ENCODE data around the gene ZNF469.

The ZNF469 gene

GRCh38 chr16:88374736-88375135, 8.0 kb upstream of the ZNF469 start:
- TF ChIP-seq POLR2A (IDR thresholded peaks at IDR 0.05; ENCODE audit: low read depth, low read length): no peak
- FAIRE-seq (no peak), DNase-seq (ENCODE audit: insufficient read length, low spot score) (no peak)

DNA sequence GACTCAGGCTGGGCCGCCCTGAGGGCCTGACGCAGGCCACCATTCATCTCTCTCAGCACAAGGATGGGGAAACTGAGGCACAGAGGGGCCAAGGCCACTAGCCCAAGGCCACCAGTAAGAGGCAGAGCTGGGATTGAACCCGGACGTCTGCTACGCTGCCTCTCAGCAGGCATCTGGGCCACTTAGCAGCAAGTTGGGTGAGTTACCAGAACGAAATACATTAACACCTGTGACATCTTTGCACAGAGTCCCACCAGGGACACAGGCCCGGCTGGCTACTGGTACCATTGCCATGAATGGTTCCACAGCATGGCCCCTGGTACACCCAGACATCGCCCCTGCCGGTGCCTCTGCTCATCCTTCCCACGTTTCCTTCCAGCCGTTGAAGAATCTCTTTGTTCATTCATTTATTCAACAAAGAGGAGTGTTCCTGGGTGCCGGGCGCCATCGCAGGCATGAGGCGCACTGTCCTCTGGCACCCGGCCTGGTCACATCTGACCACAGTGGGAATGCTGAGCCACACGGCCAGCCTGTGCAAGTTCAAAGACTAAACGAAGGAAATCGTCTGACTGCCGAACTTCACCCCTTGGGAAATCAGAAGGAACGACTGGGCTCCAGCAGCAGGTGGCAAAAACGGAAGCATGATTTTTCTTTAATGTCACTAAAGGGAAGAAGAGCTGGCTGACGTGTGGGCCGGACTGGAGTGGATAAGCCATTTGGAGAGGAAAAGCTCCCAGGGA, 7.4 kb upstream of the ZNF469 start:
- DNase-seq (ENCODE audit: insufficient read length, low spot score): no peak
- FAIRE-seq: no peak
- no peak for TF ChIP-seq POLR2A (IDR thresholded peaks at IDR 0.05; ENCODE audit: low read depth, low read length)

DNA sequence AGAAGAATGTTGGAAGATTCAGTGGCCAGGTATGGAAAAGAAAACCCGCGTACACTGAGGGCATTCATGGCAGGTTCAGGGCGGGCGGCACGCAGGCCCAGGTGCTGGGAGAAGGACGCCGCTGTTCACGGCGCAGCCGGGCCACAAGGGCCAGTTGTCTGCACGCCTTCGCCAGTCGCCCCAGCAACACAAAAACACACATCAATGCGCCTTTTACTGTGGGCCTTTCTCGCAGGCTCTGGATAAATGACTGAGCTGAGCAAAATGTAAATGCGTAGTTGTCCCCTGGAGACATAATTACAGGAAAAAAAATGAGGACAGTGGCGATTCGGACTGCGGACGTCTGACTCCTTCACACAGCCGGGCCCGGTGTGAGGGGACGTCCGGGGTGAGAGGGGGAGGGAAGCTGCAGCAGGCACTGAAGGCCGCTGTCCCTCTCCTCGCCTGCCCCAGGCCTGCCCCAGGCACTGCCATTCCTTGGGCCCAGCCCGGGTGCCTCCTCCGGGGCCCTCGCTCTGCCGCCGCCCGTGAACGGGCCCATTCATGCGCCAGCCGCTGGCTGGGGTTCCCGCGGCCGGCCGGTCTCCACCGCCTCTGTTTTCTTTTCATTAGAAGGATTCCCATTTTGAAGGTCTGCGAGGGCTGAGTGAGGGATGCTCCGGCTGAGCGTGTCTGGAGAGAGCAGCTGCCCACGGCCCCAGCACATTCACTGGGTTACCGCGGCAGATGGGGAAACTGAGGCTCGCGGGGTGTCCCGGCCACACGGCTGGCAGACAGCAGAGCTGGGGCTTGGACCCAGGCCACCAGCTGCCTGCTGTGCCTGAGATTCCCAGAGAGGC, 6.5 kb upstream of the ZNF469 start:
- DNase-seq (ENCODE audit: insufficient read length, low spot score): no peak
- FAIRE-seq: no peak
- no peak for TF ChIP-seq POLR2A (IDR thresholded peaks at IDR 0.05; ENCODE audit: low read depth, low read length)

DNA sequence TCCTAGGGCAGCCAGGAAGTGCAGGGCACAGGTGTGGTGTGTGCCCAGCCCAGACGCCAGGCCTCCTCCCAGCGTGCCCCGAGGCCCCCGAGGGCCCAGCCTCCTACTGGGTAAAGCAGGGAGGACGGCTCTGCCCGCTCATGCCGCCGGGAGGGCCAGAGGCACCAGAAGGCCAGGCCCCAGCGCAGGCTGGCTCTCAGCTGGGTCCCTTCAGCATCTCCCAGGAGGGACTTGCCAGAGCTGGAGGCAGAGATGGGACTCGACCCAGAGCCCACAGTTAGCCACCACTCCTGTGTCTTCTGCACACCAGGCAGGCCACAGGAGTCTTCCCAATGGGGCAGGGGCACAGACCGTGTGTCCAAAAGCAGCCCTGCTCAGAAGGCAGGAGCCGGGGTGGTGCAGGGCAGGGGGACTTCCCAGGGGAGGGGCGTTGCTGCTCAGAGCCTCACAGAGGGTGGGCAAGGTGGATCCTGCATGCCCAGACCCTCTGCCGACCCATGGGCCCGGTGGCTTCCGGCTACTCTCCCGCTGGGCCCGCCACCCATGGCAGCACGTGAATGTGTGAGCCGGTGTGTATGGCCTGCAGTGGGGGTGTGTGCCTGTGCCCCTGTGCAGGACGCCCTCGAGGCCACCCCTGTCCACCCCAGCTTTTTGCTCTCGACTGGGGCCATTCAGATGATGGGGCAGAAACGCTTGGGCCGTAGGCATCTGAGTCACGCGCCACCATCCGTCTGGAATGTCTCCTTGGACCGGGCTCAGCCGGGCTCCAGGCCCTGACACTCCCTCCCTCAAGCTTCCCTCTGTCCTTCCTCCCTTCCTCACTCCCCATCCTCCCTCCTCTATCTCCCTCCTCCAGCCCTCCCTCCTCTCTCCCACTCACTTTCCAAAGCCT, 5.7 kb upstream of the ZNF469 start:
- no peak for FAIRE-seq
- no peak for TF ChIP-seq POLR2A (IDR thresholded peaks at IDR 0.05; ENCODE audit: low read depth, low read length)
- peak; percentile 51 for DNase-seq (ENCODE audit: insufficient read length, low spot score)

DNA sequence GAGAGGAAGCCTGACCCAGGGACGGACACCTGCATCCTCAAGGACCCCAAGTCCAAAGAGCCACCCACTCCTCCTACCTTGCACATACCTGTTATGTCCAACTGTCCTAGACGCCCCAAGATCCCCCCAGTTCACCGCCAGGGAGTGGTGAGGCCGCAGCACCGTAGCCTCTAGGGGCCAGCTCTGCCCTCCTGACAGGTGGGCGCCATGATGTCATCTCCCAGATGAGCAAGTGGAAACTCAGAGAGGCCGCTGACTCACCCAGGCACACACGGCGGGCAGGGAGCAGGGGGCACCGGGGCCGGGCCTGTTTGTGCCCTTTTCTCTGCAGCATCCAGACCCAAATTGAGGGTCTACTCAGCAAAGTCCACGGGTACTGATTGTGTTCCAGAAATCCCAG, 4.8 kb upstream of the ZNF469 start:
- no peak for FAIRE-seq
- DNase-seq (ENCODE audit: insufficient read length, low spot score): no peak
- no peak for TF ChIP-seq POLR2A (IDR thresholded peaks at IDR 0.05; ENCODE audit: low read depth, low read length)

DNA sequence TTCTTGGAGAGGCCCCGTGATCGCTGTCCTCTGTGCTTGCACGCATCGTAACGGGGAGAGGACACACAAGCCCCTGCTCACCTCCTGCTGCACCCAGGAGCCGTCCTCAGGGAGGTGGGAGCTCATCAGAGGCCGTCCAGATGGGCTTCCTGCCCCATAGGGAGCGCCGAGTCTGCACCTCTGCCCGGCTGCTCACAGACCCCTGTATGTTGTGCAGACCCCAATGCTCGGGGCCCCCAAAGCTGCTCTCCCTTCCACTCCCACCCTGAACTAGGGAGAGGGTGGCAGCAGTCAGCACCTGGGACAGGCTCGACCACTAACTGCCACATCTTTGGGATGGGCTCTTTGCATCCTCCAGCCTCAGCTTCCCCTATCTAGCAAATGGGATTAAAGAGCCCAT, 4.4 kb upstream of the ZNF469 start:
- DNase-seq (ENCODE audit: insufficient read length, low spot score) (no peak), FAIRE-seq (no peak)
- no peak for TF ChIP-seq POLR2A (IDR thresholded peaks at IDR 0.05; ENCODE audit: low read depth, low read length)

DNA sequence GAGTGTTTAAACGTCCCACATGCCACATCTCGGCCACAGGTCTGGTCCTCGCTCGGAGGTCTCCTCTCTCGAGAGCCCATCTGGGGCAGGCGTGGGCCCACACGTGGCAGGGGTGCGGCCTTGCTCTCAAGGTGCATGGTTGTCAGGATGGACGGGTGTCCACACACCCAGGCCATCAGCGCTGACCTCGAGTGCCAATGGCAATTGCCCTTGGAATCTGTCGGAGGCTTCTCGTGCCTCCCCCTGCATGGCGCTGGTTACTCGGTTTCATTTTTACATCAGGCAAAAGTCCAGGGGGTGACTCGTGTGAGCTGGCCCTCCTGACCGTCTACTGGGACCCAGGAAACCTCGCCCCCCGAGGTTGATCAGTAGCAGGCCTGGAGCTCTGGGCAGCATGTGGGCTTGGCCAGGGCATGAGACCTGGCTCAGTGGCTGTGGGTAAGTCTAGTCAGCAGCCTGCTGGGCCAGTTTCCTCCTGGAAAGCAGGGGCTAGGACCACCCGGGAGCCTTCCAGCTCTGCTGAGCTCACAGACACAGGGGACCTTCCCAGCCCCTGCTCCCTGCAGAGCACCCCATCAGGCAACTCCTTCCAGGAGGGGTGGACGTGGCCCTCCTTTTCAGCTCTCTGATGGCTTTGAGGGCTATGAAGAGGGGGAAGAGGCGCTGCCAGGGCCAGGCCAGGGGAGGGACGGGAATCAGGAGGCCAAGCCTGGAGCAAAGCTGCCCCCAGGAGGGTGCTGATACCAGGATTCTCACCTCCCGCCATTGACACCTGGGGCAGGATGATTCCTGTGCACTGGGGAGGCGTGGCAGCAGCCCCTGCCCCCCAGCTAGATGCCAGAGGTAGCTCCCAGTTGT, 3.7 kb upstream of the ZNF469 start:
- FAIRE-seq (no peak), DNase-seq (ENCODE audit: insufficient read length, low spot score) (no peak)
- TF ChIP-seq POLR2A (IDR thresholded peaks at IDR 0.05; ENCODE audit: low read depth, low read length): no peak

- FAIRE-seq: no peak
These were observed 3.1 kb upstream of the ZNF469 start for GRCh38 chr16:88379694-88380040.

DNA sequence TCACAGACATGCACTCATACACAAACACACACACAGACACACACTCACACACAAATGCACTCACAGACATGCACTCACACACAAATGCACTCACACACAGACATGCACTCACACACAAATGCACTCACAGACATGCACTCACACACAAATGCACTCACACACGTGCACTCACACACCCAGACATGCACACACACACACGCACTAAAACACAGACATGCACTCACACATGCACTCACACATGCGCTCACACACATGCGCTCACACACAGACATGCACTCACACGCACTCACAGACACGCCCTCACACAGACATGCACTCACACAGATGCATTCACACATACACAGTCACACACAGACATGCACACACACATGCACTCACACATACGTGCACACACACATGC, 2.7 kb upstream of the ZNF469 start:
- DNase-seq (ENCODE audit: insufficient read length, low spot score): no peak
- FAIRE-seq: no peak
- no peak for TF ChIP-seq POLR2A (IDR thresholded peaks at IDR 0.05; ENCODE audit: low read depth, low read length)

More at GRCh38 chr16:88379694-88380040, 3.1 kb upstream of the ZNF469 start:
- DNase-seq (ENCODE audit: insufficient read length, low spot score): no peak
- no peak for TF ChIP-seq POLR2A (IDR thresholded peaks at IDR 0.05; ENCODE audit: low read depth, low read length)

- FAIRE-seq (no peak), DNase-seq (ENCODE audit: insufficient read length, low spot score) (no peak)
- no peak for TF ChIP-seq POLR2A (IDR thresholded peaks at IDR 0.05; ENCODE audit: low read depth, low read length)
These were observed 2.1 kb upstream of the ZNF469 start for GRCh38 chr16:88380619-88381018.

GRCh38 chr16:88381820-88382451, 823 bp upstream of the ZNF469 start:
- DNase-seq (ENCODE audit: insufficient read length, low spot score) (no peak), FAIRE-seq (no peak)
- TF ChIP-seq POLR2A (IDR thresholded peaks at IDR 0.05; ENCODE audit: low read depth, low read length): no peak

- 0 out of 2 replicates have a peak, but pooled peaks have one; percentile 18 for TF ChIP-seq POLR2A (IDR thresholded peaks at IDR 0.05; ENCODE audit: low read depth, low read length)
- FAIRE-seq (no peak), DNase-seq (ENCODE audit: insufficient read length, low spot score) (no peak)
These were observed 852 bp downstream of the ZNF469 start for GRCh38 chr16:88383401-88384221.
